Hematopoietic multipotent progenitor cell treated with erythropoietin and hydrocortisone succinate and interleukin-3 and kit ligand, for 6 days (in vitro differentiated cells): ENCODE results near the gene CCR7.

Source experiments
- DNase-seq: peaks from one replicate; pipeline ENCODE4 v3.0.0-alpha.2; 2015

Gene CCR7

DNA sequence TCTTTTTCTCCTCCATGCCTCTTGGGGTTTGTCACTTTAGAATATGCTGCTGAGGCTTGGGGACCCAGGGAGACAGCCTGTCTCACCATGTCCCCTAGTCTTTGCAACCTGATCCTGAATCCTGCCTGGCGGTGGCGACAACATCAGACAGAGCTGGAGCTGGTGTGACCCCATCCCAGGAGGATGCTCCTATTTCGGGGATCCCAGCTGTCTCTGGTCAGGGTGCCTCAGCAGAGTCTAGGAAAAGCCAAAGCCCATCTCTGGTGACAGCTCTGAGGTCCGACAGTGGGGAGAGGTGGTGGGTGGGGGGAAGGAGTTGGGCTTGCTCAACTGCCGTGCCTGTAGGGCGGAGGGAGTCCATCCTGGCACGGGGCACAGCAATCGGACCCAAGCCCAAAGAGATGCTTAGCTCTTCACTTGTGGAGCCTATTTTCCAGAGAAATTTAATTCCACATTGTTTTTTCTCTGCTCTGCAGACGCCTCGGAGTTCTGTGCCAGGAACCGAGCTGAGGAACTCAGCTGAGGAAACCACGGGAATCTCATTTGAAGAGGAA is 53.5 kb downstream of the CCR7 start:
- DNase-seq: no peak

DNA sequence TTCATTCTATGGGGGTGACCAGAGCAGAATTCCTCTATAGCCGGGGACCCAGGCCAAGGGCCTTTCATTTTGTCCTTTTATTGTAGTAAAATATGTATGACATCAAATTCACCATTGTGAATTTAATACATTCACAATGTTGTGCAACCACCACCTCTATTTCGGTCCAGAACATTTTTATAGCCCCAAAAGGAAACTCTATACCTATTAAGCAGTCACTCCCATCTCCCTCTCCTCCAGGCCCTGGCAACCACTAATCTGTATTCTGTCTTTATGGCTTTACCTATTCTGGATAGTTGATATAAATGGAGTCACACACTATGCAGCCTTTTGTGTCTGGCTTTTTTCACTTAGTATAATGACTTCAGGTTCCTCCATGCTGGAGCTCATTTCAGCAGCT is 54.1 kb downstream of the CCR7 start:
- no peak for DNase-seq

DNA sequence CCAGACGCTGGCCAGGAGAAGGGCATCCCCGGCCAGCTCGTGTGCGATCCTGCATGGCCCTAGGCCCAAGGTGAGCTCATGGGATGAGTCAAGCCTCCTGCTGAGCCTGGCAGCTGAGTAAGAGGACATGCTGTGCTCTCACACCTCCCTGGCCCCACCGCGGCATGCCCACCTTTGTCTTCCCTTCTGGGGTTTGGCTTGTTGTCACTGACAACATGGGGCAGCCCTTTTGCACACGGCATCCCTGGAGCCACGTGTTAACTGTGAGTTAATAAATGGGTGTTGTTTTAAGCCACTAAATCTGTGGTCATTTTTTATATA is 55.0 kb downstream of the CCR7 start:
- no peak for DNase-seq

DNA sequence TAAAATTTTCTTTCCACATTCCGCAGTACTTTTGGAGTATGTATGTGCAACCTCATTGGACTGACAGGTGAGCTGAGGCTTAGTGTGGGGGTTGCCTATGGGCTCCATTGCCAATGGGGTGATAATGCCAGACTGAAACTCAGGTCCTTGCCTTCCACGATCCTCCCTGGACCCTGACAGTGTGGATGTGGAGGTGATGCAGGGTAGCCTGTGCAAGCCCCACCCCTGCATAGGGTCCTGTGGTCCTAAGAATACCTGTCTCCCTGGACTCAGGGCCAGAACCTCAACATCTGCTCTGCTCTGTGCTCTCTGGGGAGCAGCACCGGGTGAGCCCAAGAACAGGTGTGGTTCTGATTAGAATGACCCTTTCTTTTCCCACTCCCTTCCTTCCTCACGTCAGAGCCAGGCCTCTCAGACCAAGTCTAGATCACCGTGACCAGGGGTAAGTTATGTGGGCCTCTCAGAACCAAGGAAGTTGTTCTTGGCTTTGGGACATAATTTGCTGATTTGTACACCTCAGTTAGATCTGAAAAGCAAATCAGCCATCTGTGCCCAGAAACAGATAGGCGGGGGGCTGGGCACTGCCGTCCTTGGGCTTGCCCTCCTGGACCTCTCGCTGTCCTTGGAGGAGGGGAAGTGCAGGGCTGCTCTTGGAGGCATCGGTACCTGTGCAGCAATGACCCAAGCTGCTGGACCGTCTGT is 55.5 kb downstream of the CCR7 start:
- DNase-seq: no peak

DNA sequence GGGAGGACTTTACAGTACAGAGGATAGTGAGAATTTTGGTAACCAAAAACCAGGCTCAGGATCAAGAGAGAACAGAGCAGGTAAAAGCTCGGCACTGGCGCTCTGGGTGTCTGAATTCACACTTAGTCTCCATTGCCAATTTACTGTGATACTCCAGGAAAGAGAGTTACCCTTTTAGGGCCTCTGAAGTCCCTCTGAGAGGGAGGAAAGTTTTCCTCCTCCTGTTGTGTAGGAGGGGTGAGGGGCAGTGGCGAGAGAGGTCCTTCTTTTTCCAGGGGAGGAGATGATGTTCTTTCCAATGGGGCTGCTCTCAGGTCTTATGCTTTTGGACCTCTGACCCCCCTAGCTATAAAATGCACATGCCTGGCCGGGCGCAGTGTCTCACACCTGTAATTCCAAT is 58.5 kb downstream of the CCR7 start:
- DNase-seq: no peak
